Activated CD8-positive, alpha-beta memory T cell treated with anti-CD3 and anti-CD28 coated beads for 4 hours (primary cell): Measurements from ENCODE around the gene BNC2.

Source experiments
- DNase-seq, 2 donors: peaks; one replicate each; pipeline ENCODE4 v3.0.0-alpha.2; 2020; ENCODE audit warnings: low read depth in 2 of 2

The BNC2 gene

DNA sequence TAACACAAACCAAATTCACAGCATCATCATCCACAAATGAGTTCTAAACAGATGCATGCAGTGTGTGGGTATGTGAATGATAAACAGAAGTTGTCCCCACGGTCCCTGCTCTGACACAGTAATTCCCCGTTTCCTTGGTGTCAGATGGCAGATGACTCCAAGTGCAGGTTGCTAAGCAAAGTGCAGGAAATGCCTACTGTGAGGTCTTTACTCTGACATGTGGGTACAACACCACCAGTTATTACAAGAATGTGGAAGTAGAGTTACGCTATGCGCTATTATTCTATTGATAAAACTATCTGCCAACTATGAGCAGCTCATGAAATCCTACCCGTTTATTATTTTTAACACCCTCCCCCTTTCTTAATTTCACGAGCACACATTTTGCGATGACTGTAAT is 448.9 kb downstream of the BNC2 start:
- DNase-seq: no peak

- DNase-seq: no peak
Measured at GRCh38 chr9:16419124-16419523, 451.3 kb downstream of the BNC2 start.

GRCh38 chr9:16418721-16419120 is 451.7 kb downstream of the BNC2 start:
- no peak for DNase-seq

- no peak for DNase-seq
Measured at GRCh38 chr9:16417749-16418148, 452.7 kb downstream of the BNC2 start.

DNA sequence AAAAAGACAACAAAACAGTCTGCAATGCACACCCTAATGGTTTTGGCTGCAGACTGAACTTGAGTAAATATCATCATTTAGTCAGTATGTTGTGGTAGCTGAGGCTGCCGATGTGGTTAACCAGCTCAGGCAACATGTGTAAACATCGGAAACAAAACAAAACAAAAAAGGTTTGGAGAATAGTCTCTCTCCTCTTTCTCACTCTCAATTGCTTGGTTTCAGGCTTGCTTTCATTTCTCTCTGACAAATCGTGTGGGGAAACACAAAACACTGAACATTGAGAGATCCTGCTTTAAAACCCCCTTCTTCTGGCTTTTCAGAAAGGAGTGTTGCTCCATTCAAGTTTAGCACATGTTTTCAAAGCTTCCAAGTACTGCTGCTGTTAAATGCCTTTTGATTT is 453.3 kb downstream of the BNC2 start:
- DNase-seq: no peak

DNA sequence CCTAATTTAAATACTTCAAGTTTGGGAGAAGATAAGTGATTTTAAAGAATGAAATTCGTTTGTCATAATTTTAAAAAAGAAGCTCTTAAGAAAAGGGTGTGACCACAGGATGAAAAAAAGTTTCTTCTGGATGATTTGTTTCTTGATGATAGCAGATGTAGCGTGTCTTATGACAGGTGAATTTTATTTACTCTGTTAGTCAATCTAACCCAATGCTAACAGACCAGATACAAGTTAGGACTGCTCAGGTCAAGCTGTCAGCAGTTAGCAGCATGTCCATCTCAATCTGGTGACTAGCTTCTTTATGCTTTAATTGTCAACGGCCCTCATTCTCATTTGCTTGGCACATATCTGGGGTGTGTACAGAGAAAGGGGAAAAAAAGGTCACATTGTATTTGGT is 456.0 kb downstream of the BNC2 start:
- DNase-seq: no peak

- no peak for DNase-seq
Measured at GRCh38 chr9:16413509-16414016, 456.9 kb downstream of the BNC2 start.

DNA sequence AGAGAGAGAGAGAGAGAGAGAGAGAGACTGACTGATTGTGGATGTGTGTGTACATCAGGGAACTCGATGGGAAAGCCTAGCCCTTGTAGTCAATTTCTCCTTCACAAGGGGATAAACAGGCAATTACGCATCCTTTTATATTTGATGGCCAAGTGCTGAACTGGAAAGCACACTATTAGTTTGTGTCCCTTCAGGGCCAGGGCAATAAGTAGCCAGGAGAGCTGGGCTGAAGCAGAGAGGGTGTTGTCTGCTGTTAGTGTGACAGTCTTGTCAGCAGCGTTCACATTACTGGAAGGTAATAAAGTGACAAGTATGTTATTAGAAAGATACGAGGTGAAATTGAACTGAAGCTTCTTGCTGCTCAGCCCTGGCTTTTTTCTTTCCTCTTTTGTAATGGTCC is 457.7 kb downstream of the BNC2 start:
- DNase-seq: no peak

DNA sequence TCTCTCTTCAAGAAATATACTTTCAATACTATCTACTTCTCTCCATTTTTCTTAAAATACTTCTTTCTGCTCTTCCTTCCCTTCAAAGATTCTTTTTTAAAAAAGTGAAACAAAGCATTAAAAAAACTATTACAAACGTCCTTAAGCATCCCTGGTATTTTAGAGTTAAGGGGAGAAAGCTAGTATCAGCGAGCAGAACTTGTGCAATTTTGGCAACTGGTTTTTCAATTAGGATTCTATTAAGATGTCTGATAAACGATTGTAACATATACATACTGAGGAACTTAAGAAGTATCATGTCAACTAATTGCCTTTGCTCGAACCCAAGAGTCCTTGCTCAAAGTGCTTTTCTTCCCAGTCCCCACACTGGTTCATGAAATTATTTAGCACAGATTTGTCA is 459.2 kb downstream of the BNC2 start:
- no peak for DNase-seq

DNA sequence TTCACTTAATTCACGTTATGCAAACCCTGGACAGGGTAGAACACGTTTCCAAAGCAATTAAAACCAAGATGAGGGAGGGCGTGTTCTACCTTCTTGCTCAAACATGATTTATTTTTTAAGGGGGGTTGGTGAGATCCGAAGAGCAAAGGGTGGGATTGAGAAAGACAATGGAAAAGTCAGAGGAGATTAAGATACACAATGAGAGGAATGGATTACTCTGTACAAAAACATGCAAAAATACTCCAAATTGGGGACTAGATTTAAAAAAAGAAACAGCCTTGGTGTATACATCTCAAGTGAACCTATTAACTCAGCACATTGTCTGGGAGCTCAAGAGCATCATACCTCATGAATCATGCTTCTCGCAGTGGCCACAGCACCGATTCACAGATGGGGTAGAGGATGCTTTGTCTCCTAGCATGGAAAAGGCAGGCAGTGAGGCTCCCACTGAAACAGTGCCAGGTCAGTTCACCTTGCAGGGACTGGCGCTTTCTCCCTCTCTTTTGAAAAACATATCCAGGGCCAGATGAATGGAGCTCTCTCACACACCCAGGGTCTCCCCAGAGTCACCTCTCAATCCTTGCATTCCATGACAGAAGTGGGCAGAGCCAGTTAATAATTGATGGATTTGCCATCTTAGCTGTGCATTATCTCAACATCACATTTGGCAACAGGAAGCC is 459.7 kb downstream of the BNC2 start:
- DNase-seq: no peak

DNA sequence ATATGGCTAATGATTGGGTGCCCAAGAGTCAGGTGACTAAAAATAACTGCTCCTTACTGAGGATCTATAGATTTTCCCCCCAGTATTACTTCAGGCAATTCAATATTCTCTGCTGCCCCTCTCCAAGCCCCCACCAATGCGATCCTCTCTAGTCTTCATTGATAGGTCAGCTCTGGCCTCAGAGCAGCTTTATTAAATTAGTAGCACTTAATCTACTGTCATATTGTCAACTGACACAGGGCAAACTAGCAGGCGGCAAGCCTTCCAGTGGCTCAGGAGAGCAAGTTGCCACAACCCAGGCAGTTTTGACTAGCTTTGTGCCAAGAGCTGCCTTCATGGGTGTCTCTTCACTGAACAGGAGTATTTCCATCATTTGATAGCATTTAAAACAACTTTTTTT is 462.9 kb downstream of the BNC2 start:
- DNase-seq: no peak

DNA sequence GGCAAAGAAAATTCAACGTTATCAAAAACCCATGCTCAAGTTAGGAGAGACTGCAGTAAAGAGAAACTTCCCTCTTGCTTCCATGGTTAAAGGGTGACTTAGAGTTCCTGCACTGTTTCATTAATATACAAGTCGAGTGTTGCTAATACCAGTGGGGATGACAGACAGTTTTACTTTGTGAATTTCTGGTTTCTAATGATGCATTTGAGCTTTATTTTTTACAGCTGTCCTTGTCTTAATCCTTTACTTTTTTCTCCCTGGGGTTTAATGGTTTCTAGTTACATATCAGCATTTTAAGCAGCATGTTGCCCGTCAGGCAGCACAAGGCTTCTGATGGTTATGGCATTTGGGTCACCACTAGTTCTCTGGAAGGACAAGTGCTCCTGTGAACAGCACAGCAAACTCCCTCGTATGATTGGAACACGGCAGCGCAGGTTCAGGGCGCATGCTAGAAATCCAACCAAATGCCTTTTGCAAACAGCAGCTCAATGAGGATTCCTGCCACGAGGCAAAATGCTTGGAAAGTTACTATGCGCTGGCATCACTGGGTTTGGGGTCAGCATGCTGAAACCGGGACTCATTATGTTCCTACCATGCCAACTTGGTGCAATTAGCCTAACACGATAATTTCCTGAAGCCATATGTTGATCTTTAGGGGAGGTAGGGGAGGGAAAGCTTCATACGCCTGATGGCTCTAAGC is 463.8 kb downstream of the BNC2 start:
- no peak for DNase-seq

DNA sequence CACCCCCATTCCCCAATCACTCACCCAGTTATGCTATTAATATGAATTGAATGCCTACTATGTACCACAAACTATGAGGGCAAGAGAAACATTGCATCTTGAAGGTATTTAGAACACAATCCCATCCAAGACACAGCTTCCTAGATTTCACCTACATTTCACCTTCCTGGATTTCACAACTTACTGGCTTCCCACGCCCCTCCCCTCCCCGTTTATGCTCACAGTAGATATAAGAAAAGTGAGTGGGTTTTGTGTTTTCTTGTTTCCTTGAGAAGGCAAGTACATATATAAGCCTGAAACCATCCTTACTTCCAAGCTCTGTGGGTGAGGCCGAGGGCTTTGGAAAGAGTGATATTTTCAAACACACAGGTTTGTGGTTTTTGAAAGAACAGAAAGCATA is 465.0 kb downstream of the BNC2 start:
- DNase-seq: no peak

- DNase-seq: no peak
Measured at GRCh38 chr9:16401701-16402100, 468.8 kb downstream of the BNC2 start.

DNA sequence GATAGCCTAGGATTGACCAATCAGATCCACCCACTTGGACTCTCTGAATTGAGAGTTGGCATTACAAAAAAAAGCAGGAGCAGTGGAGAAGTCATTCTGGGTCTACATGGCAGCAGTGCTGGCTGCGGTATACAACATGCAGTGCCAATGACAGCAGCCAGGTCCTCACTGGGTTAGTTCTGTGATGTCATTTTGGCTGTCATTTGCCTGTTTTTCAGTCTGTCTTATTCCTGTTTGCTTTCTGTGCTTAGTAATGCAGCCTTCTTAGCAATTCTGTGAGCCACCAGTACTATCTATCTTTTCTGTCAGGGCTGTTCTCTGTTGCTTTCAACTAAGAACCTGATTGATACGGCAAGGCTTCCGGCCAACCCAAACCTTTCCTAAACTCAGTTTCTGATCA is 471.8 kb downstream of the BNC2 start:
- DNase-seq: no peak

DNA sequence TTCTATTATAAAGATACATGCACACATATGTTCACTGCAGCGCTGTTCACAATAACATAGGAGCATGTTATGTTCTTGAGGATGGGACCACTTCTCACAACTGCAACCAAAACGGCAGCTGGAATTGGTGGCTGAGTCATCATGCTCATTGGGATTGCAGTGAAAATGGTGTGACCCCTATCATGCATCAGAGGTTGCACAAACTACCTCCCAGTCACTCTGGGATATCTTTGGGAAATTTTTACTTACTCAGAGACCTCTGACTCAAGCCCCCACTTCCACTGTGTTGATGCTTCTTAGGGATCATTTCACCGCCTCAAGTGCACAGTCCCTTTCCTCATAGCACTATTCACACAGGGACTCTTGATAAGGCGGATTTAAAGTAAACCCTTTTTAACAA is 474.1 kb downstream of the BNC2 start:
- DNase-seq: no peak

DNA sequence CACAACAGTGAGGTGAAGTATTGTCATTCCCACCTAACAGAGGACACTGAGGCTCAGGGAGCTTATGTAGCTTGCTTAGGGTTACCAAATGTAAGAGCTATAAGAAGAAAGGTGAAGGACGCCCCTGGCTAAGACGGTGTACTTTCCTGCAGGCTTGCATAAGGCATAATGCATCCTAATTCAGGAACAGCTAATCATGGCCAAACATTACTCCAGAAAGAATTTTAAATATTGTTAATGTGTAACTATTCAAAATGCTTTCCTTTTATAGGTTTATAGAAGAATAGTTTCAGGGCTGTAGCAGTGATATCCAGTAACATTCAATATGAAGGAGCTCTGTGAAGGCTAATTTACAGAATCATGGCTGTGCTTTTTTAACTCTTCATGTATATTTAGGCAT is 479.1 kb downstream of the BNC2 start:
- no peak for DNase-seq

- no peak for DNase-seq
Measured at GRCh38 chr9:16387382-16387781, 483.1 kb downstream of the BNC2 start.

- DNase-seq: no peak
Measured at GRCh38 chr9:16386827-16387077, 483.7 kb downstream of the BNC2 start.

DNA sequence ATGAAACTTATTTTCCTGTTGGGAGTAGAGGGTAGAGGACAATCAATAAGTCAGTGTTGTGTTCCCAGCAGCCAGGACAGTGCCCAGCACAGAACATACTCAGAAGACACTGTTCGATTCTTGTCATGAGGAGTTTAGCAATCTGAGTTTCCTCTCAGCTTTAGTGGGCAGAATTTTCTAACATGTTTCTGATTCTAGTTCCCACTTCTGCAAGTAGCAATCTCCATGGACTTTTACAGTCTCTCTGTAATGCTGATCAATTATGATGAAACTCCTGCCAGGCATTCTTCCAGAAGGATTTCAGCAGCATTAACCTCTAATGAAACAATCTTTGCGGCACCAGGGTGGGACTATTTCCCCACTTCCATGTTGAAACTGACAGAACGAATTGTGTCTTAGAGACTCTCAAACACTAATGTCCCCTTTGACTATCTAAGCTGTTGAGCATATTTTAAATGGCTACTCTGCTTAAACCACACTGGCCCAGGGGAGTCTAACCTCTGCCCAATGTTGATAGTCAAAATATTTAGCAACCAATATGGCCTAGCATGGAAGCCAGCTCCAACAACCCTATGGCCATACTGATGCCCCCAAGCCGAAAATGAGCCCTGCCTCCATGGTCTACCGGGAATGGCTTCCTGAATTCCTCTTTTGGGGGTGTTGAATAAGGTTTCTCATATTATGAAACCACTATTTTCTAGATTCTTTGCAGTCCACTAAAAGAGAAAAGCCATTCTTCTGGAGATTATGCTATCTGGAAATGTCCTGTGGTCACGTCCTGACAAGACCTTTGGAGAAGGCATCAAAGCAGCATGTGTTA is 484.3 kb downstream of the BNC2 start:
- DNase-seq: no peak

DNA sequence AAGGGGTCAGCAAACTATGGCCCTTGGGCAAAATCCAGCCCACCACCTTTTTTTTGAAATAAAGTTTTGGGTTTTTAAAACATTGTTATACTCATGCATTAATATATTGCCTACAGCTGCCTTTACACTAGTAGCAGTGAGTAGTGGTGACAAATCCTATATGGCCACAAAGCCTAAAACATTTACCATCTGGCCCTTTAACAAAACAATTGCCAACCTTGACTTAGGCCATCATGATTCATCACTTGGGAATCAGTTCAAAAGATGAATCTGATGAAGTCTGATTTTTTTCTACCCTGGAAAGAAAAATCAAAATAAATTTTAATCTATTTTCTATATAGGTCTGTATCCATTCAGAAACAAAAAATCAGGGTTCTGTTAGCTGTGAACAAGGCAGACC is 484.9 kb downstream of the BNC2 start:
- no peak for DNase-seq

GRCh38 chr9:16384993-16385392 is 485.5 kb downstream of the BNC2 start:
- DNase-seq: no peak

DNA sequence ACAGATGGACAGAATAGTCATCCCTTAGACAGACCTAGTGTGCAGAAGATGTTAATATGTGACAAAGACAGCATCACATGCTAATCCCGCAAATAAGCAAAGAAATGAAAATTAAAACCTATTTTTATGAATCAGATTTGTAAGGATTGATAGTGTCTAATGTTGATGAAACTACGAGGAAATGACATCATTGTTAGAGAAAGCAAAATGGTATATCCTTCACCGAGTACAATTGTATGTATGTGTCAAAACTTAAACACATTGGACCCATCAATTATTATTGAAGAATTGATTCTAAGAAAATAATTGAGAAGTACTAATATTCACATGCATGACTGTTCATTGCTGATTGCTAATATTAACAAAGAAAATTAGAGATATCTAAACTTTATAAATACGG is 493.2 kb downstream of the BNC2 start:
- DNase-seq: no peak
